HG03025 (cell line): ENCODE data around the gene CFL1.
"Not testable (repeated sequence)": the region's sequence is repeated elsewhere in the genome, so short reads cannot be mapped to it uniquely, and the experiment has no call there.

Source experiments
- ATAC-seq: cut with Tn5 transposase; IDR thresholded peaks from one replicate; pipeline ENCODE4 v1.9.1; 2021; ENCODE audit warnings: mild to moderate bottlenecking, moderate library complexity; ENCODE audit not compliant: unreplicated experiment, low FRiP score

CFL1 gene

GRCh38 chr11:65844231-65844872 is 13.6 kb downstream of the CFL1 start:
- no peak for ATAC-seq

- ATAC-seq: no peak
Measured at GRCh38 chr11:65843811-65844210, 14.2 kb downstream of the CFL1 start.

DNA sequence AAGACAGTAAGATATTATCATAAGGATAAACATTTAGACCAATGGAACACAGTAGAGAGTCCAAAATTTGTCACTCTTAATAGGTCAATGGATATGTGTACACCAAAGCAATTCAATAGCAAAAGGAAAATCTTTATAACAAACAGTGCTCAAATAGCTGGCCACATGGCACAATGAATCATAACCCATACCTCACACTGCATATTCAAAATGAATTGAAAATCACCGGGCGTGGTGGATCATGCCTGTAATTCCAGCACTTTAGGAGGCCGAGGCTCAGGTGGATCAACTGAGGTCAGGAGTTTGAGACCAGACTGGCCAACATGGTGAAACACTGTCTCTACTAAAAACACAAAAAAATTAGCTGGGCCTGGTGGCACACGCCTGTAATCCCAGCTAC is 15.8 kb downstream of the CFL1 start:
- ATAC-seq: no peak

- ATAC-seq: no peak
Measured at GRCh38 chr11:65834202-65834601, 23.8 kb downstream of the CFL1 start.

- ATAC-seq: peak; percentile 90
Measured at GRCh38 chr11:65833297-65834030, 24.5 kb downstream of the CFL1 start, which contains the start of gene SNX32. TSS of gene SNX32 (plus strand) at chr11:65833963. CDS start at chr11:65834066, 103 bp downstream.

- not testable (repeated sequence) for ATAC-seq
Measured at GRCh38 chr11:65832231-65832630, 25.7 kb downstream of the CFL1 start.

DNA sequence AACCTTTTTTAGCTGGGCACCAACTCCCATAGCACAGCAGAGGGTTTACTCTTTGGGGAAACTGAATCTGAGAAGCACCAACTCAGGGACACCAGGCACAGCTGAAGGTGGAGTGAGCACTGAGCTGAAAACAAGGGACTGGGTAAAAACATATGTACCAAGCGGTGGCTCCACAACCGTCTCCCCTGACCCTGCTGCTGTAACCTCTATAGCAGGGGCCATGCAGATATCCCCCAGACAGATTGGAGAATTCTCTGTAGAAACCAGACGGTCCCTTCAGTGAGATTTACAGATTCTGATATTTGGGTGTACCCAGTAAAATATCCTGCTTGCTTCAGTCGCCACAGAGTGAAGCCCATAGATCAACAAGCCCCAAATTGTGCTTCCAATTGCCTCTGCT is 28.5 kb downstream of the CFL1 start:
- no peak for ATAC-seq

DNA sequence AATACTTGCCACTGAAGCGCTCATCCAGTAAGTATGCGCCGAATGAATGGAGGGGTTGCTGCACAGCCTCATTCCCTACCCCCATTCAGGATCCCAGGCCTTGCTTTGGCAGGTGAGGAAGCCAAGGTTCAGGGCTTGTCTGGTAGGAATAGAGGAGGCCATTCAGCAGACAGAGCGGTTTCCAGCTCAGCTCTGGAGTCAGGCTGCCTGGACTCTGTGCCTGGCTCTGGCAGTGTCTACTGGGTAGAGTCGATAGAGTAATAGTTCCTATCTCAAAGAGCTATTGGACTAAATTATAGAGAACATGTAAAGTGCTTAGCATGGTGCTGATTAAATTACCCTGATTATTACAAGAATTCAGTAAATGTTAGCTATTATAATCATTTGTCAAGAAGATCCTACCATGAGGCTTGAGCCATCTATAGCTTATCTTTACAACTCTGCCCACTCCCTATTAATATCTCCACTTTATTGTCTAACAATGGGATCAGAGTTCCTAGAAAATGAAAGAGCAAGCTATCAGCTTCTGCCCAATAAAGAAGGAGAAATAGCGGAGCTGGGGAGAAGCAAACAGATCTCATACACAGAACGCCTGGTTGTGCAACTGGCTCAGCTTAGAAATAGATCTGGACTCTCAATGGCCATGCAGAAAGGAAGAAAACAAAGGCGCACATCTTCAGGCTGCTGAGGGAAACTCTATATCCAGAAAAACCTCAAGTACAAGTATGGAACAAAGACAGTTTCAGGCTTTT is 30.8 kb downstream of the CFL1 start:
- no peak for ATAC-seq

- no peak for ATAC-seq
Measured at GRCh38 chr11:65822776-65823528, 35.0 kb downstream of the CFL1 start.

DNA sequence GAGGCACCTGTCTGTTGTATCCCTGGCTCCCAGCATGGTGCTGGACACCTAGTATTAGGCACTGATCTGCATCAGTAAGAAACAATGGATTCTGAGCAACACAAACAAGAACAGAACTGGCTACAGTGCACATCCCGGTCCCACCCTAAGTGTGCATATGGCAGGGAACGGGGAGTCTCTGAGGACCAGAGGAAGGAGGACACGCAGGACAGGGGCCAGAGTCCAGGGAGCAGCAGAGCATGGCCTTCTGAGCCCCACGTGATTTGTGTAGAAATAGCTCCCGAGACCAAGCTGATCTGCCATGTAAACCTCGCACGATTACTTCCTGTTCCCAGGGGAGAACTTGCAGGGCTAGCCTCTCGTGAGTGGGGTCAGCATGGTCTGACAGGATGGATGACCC is 36.9 kb downstream of the CFL1 start:
- ATAC-seq: no peak

DNA sequence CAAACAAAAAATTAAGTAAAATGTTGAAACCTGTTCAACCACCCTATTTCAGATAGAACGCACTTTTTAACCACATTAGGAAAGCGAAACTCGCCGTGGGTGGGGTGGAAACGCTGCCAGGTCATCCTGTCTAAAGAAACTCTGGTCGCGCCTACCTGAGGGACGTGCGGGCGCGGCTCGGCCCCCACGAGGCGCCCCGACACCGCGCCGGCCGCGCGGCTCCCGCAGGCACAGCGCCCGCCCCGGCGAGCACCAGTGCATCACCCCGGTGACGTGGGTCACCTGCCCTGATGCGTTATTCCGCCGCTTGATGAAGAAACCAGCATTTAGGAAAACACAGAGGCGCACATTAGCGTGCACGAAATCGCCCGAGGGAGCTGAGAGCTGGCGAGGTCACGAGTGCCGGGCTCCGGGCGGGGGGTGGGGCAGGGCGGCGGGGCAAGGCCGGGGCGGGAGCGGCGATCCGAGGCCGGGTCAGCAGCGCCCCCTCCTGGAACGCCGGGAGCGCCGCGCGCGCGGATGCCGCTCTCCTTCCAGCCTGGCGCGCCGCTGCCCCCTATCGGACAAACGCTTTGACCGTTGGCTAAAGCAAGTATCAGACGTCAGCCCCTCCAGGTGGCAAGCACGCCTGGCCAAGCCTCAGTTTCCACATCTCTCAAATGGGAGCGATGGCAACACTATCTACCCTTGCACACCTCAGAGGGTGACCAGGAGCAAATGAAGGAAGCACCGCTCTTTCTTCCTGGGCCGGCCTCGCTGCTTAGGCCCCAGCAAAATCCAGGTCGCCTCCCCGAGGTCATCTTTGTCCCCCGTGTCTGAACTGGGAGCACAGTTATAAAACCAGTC is 39.9 kb downstream of the CFL1 start:
- peak; percentile 65 for ATAC-seq

DNA sequence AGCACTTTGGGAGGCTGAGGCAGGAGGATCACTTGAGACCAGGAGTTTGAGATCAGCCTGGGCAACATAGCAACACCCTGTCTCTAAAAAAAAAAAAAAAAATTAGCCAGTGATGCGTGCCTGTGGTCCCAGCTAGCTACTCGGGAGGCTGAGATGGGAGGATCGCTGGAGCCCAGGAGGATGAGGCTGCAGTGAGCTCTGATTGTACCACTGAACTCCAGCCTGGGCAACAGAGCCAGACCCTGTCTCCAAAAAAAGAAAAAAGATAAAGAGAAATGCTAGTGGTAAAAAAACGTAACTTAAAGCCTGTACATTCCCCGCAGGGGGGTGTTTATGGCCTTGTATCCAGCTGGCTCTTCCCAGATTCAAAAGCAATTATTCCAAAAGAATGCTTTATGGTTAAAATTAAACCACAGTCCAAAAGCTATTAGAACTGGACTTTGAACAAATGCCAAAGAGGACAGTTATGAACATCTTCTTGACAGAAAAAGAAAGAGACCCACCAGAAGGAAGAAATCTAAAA is 40.6 kb downstream of the CFL1 start:
- no peak for ATAC-seq

GRCh38 chr11:65816696-65817095 is 41.3 kb downstream of the CFL1 start:
- no peak for ATAC-seq

DNA sequence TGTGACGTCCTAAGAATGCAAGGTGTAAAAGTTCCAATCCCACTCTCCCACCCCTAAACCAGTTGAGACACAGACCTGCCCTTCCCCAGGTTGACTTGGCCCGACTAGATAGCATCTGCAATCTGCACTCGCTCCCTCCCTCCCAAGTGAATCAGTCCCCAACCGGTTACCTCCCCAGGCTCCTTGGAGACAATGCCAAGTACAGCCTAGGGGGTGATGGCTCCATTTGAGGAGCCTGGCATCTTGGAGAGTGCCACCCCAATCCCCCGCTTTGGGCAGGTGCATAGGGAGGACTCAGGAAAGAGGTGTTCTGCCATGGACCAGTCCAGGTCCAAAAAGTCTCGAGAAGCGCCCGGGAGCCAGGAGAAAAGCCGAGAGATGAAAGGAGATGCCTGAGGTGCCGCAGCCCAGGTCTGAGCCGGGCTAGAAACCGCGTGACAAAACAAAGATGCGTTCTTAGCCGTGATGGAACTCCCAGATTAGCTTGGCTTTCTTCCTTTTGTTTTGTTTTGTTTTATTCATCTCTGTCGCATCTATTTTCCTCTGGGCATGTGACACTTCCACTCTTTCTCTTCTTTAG is 42.9 kb downstream of the CFL1 start:
- no peak for ATAC-seq

DNA sequence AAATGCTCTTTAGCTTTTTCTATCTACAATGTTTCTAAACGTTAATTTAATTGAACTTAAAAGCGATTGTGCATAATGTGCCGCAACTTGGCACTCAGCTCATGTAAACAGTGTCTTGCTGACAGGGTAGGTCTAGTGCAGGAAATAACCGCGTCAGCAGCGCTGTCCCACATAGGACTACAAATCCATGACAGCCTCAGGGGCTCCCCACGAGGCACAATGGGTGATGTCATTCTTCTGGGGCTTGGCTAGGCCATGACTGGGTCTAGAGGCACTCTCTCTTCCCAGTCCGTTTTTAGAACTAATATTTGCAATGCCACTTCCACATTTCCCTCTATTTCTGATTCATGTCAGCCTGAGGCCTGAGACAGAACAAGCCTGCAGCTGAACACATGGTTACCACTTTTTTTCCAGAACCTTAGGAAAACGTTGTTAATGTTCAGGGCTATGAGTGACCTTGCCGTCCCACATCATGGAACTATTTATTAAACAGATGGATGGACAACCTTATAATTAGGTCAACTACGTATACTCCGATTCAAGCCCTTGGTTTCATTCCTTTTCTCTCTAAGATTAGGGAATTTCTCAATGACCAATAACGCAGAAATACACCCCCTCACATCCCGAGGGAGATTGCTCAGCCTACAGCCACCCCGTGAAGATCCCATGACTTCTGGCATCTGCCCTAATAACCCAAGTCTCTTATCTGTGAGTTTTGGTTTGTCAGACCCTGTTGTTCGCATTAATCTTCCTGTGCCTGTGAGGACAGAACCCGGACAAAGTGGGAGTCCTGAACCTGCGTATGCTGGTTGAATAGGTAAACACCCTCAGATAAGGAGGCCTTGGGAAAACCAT is 43.6 kb downstream of the CFL1 start:
- no peak for ATAC-seq

DNA sequence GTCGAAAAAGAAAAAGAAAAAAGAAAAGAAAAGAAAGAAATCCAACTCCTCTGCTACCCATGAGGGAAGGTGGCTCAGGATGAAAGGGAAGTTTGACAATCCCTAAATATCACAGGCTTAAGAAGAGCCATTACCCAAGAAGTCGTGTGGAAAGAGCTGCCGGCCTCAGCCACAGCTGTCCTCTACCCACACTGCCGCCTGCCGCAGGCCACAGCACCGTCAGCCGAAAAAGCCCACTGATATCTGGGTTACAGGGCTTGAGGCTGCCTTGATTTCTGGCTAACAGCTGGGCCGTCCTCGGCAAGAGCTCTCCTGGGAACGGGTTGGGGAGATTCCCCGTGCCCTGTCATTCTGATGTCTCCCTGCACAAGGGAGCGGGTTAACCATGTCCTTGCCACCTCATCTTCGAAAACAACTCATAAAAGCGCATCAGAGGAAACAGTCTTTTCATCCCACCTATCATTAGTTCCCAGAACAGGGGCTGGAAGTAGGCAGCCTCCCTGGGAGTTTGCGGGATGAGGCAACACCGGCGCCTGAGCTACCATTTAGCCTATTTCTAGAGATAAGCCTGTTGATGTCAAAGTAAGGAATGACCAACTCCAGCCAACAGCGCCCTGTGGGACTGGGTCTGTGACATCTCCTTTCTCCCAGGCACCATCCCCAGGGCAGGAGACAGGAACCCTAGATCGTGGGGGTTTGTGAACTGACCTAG is 46.1 kb downstream of the CFL1 start:
- no peak for ATAC-seq

GRCh38 chr11:65810046-65810868 is 47.7 kb downstream of the CFL1 start:
- ATAC-seq: no peak
